ENCODE measurements around the gene CALHM5. TPM values are rescaled to one million over a fixed set of nuclear protein-coding genes. Genes with fewer than 3 reads are reported as not detected.

Gene CALHM5
- total and polyA plus RNA-seq, 2 of the 4 experiments (the other 2 are of a cell fraction), result 3.3 to 10.8 TPM

GRCh38 chr6:116556814-116557415 is 45.5 kb downstream of the CALHM5 start:
- TF ChIP-seq RFX5 (IDR thresholded peaks at IDR 0.05; ENCODE audit: low read depth, low read length) (no peak), RAD21 (IDR thresholded peaks at IDR 0.05; ENCODE audit: low read length) (no peak), CHD1 (IDR thresholded peaks at IDR 0.05; ENCODE audit: low read depth, low read length) (no peak), POLR2A (IDR thresholded peaks at IDR 0.05; ENCODE audit: low read depth, low read length) (no peak), RCOR1 (IDR thresholded peaks at IDR 0.05; ENCODE audit: insufficient replicate concordance, low read length) (no peak)
- peak overlapping the region; percentile 23; the same call in 1 of the 2 replicates for H2BK20ac ChIP-seq (ENCODE audit: low read depth, low read length)
- H3K27me3 ChIP-seq (ENCODE audit: control insufficient read depth, insufficient read depth, low read length), result no peaks in the 10 kb centered on the region
- H4K20me1 ChIP-seq (ENCODE audit: insufficient read depth, low read length), result no peaks in the 10 kb centered on the region
- peak overlapping the region; percentile 56 for H3K27ac ChIP-seq (ENCODE audit: insufficient read depth, low read length)
- H3K4me3 ChIP-seq (ENCODE audit: insufficient read depth, low read depth, low read length), result no peak overlapping the region
- no peaks in the 10 kb centered on the region for H3K9me1 ChIP-seq (ENCODE audit: insufficient read depth, low read length)
- no peak overlapping the region for H2AK9ac ChIP-seq (replicated peaks; ENCODE audit: low read depth, low read length, poor library complexity)
- peak overlapping the region; percentile 25; the same call in 1 of the 2 replicates for H3K23ac ChIP-seq (ENCODE audit: low read depth, low read length)
- ChIA-PET CTCF (interaction anchor here (2.3 kb wide), 1 partner anchor 288 kb away, joined by 11 read pairs; no protein-coding TSS in a partner anchor), POLR2A (ENCODE audit: unreplicated experiment) (no interaction called here)
- H4K91ac ChIP-seq (ENCODE audit: insufficient read depth, low read depth, low read length), result peak overlapping the region; percentile 49; the same call in 1 of the 2 replicates
- BruUV-seq (replicated peaks), result no TSS peak
- no peak overlapping the region for H3K4me2 ChIP-seq (ENCODE audit: low read depth, low read length)
- peak overlapping the region; percentile 58; the same call in 1 of the 2 replicates for H2AK5ac ChIP-seq (ENCODE audit: low read depth, low read length)
- peaks cover 9% of the 10 kb centered on the region for H3K4me1 ChIP-seq (ENCODE audit: control insufficient read depth, insufficient read depth, low read length)
- in situ Hi-C loops (cut with MboI; ENCODE audit: low sequenced_read_pairs), result no loop called here
- H3K4ac ChIP-seq (ENCODE audit: low read depth, low read length), result peak overlapping the region; percentile 96; the same call in 1 of the 2 replicates
- peak overlapping the region; percentile 99 for H2BK5ac ChIP-seq (ENCODE audit: low read depth, low read length, poor library complexity, severe bottlenecking)
- dilution Hi-C loops (cut with HindIII; ENCODE audit: low sequenced_read_pairs, unreplicated experiment), result no loop called here
- H3K18ac ChIP-seq (ENCODE audit: low read depth, low read length), result peak overlapping the region; percentile 6
- DNase-seq (no peak), ATAC-seq (ENCODE audit: low read depth) (no peak)
- peak overlapping the region; percentile 98 for H2BK120ac ChIP-seq (ENCODE audit: low read depth, low read length)
- H3K14ac ChIP-seq (replicated peaks; ENCODE audit: low read depth, low read length), result peak overlapping the region; percentile 34; the same call in 1 of the 2 replicates
- no peak overlapping the region for H4K5ac ChIP-seq (ENCODE audit: low read depth, low read length)
- H3K79me1 ChIP-seq (ENCODE audit: low read depth in 1 of 2, low read length in 2 of 2), result no peaks in the 10 kb centered on the region
- intact Hi-C loops (cut with micrococcal nuclease), result no loop called here
- H3K9ac ChIP-seq (ENCODE audit: low read depth, low read length), result no peak overlapping the region
- H2AFZ ChIP-seq (replicated peaks; ENCODE audit: low read length, poor library complexity), result no peak overlapping the region
- H3K36me3 ChIP-seq (ENCODE audit: control insufficient read depth, insufficient read depth, low read length), result no peaks in the 10 kb centered on the region
- H4K8ac ChIP-seq (ENCODE audit: low read depth in 2 of 2, low read length in 2 of 2), result peak overlapping the region; percentile 94 to 96; a peak in 3 of 4 replicates
- H3K9me3 ChIP-seq (ENCODE audit: control insufficient read depth, insufficient read depth, low read length), result no peaks in the 10 kb centered on the region
- H2BK15ac ChIP-seq (ENCODE audit: low read depth, low read length), result peak overlapping the region; percentile 98; the same call in 2 of the 3 replicates
- no CpG with 5 or more reads among the region's 5 CpGs for WGBS, 2 experiments (ENCODE audit: extremely low coverage in 2 of 2, insufficient read length in 1 of 2)
- H3K56ac ChIP-seq (ENCODE audit: extremely low read depth, insufficient read depth, low read length), result no peak overlapping the region
